ENCODE measurements around the gene NEDD4L. TPM values are rescaled to one million over a fixed set of nuclear protein-coding genes. Genes with fewer than 3 reads are reported as not detected.

The NEDD4L gene
- total RNA-seq, 1 donor from 2014 or later: 162 TPM

- no peaks in the 10 kb centered on the region for H3K27me3 Mint-ChIP-seq
- TF ChIP-seq CTCF (IDR thresholded peaks at IDR 0.05; ENCODE audit: unreplicated experiment): no peak
- no peaks in the 10 kb centered on the region for H3K9me3 Mint-ChIP-seq (ENCODE audit: low read depth)
- peak overlapping the region; percentile 15 for H3K27ac Mint-ChIP-seq
- H3K36me3 Mint-ChIP-seq (ENCODE audit: insufficient read depth): no peaks in the 10 kb centered on the region
- no peak for DNase-seq (ENCODE audit: low spot score, unreplicated experiment)
- H3K4me1 Mint-ChIP-seq (ENCODE audit: low read depth): peaks cover 69% of the 10 kb centered on the region
- no peak overlapping the region for H3K4me3 Mint-ChIP-seq (ENCODE audit: low read depth)
These were observed 180.4 kb downstream of the NEDD4L start for GRCh38 chr18:58224425-58224750.

- no peak for DNase-seq (ENCODE audit: low spot score, unreplicated experiment)
- Mint-ChIP-seq H3K27me3 (no peaks in the 10 kb centered on the region), H3K9me3 (ENCODE audit: low read depth) (no peaks in the 10 kb centered on the region), H3K27ac (no peak overlapping the region), H3K36me3 (ENCODE audit: insufficient read depth) (no peaks in the 10 kb centered on the region), H3K4me3 (ENCODE audit: low read depth) (no peak overlapping the region), H3K4me1 (ENCODE audit: low read depth) (peaks cover 72% of the 10 kb centered on the region)
- TF ChIP-seq CTCF (IDR thresholded peaks at IDR 0.05; ENCODE audit: unreplicated experiment): no peak
These were observed 181.1 kb downstream of the NEDD4L start for GRCh38 chr18:58225101-58225500.

GRCh38 chr18:58226429-58226828 lies 182.4 kb downstream of the NEDD4L start:
- no peaks in the 10 kb centered on the region for H3K9me3 Mint-ChIP-seq (ENCODE audit: low read depth)
- no peak overlapping the region for H3K4me3 Mint-ChIP-seq (ENCODE audit: low read depth)
- peaks cover 77% of the 10 kb centered on the region for H3K4me1 Mint-ChIP-seq (ENCODE audit: low read depth)
- H3K27ac Mint-ChIP-seq: no peak overlapping the region
- H3K27me3 Mint-ChIP-seq: no peaks in the 10 kb centered on the region
- no peaks in the 10 kb centered on the region for H3K36me3 Mint-ChIP-seq (ENCODE audit: insufficient read depth)
- TF ChIP-seq CTCF (IDR thresholded peaks at IDR 0.05; ENCODE audit: unreplicated experiment): no peak
- DNase-seq (ENCODE audit: low spot score, unreplicated experiment): no peak

GRCh38 chr18:58227361-58227930 lies 183.4 kb downstream of the NEDD4L start:
- Mint-ChIP-seq H3K36me3 (ENCODE audit: insufficient read depth) (no peaks in the 10 kb centered on the region), H3K4me1 (ENCODE audit: low read depth) (peaks cover 80% of the 10 kb centered on the region), H3K4me3 (ENCODE audit: low read depth) (no peak overlapping the region), H3K27ac (no peak overlapping the region), H3K9me3 (ENCODE audit: low read depth) (no peaks in the 10 kb centered on the region), H3K27me3 (no peaks in the 10 kb centered on the region)
- TF ChIP-seq CTCF (IDR thresholded peaks at IDR 0.05; ENCODE audit: unreplicated experiment): no peak
- no peak for DNase-seq (ENCODE audit: low spot score, unreplicated experiment)

GRCh38 chr18:58228176-58228575 lies 184.2 kb downstream of the NEDD4L start:
- no peak for DNase-seq (ENCODE audit: low spot score, unreplicated experiment)
- no peak for TF ChIP-seq CTCF (IDR thresholded peaks at IDR 0.05; ENCODE audit: unreplicated experiment)
- Mint-ChIP-seq H3K36me3 (ENCODE audit: insufficient read depth) (peaks cover 1% of the 10 kb centered on the region), H3K27me3 (no peaks in the 10 kb centered on the region), H3K4me3 (ENCODE audit: low read depth) (no peak overlapping the region), H3K4me1 (ENCODE audit: low read depth) (peaks cover 79% of the 10 kb centered on the region), H3K27ac (peak overlapping the region; percentile 47), H3K9me3 (ENCODE audit: low read depth) (no peaks in the 10 kb centered on the region)
